ENCODE data around the gene ZFAND3.

The ZFAND3 gene

DNA sequence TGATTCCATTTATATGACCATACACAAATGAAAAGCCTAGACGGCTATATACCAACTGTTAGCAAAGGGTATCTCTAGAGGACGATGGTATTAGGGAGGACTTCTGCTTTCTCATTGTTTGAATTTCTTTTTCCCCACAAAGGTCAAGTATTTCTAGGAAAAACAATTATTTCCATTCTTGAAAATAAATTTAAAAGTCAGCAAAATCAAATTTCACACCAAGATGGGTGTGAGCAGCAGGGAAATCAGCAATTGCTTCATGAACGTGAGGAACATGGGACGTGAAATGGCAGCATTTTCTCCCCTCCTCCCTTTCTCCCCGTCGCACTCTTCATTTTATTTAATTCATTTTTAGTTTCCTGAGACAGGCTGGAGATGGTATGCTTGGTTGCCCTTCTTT lies 5.2 kb upstream of the ZFAND3 start:
- no peak overlapping the region for H3K4me2 ChIP-seq (ENCODE audit: low read length, poor library complexity, severe bottlenecking)
- H3K14ac ChIP-seq (ENCODE audit: low read length in 2 of 2) = no peak overlapping the region
- no peaks in the 10 kb centered on the region for H3K36me3 ChIP-seq (ENCODE audit: control insufficient read depth in 1 of 2, insufficient read depth in 2 of 2, low read depth in 1 of 2, low read length in 2 of 2)
- H3K9ac ChIP-seq (ENCODE audit: low read length) = no peak overlapping the region
- H4K91ac ChIP-seq (ENCODE audit: low read length) = no peak overlapping the region
- no peak overlapping the region for H3K27ac ChIP-seq (ENCODE audit: low read length, poor library complexity, severe bottlenecking)
- peaks cover 4% of the 10 kb centered on the region for H3K79me1 ChIP-seq (replicated peaks; ENCODE audit: low read length, poor library complexity, severe bottlenecking)
- no peak overlapping the region for H2AFZ ChIP-seq (ENCODE audit: low read depth, low read length)
- H3K18ac ChIP-seq (ENCODE audit: low read depth in 1 of 2, low read length in 2 of 2) = no peak overlapping the region
- DNase-seq = no peak
- H4K8ac ChIP-seq (ENCODE audit: low read length) = no peak overlapping the region
- no peak overlapping the region for H2BK12ac ChIP-seq (ENCODE audit: low read length in 2 of 2)
- WGBS = 90% methylated on average over 4 of the region's 6 CpGs
- no peak overlapping the region for H3K23ac ChIP-seq (ENCODE audit: low read length in 2 of 2)
- no peak overlapping the region for H2BK120ac ChIP-seq (ENCODE audit: low read depth, low read length)
- no peaks in the 10 kb centered on the region for H3K27me3 ChIP-seq (ENCODE audit: control insufficient read depth in 1 of 2, insufficient read depth in 1 of 2, low read length in 2 of 2)
- H3K9me3 ChIP-seq (ENCODE audit: control insufficient read depth, low read length) = peaks cover 4% of the 10 kb centered on the region
- no peak overlapping the region for H3K4me3 ChIP-seq (ENCODE audit: insufficient read depth in 1 of 2, low read depth in 1 of 2, low read length in 2 of 2)
- H3K4me1 ChIP-seq (ENCODE audit: control insufficient read depth, insufficient read depth, low read depth, low read length) = peaks cover 3% of the 10 kb centered on the region
- no peak overlapping the region for H2AK5ac ChIP-seq (ENCODE audit: low read length, severe bottlenecking)
- H2BK5ac ChIP-seq (ENCODE audit: low read depth, low read length, poor library complexity, severe bottlenecking) = no peak overlapping the region
- H2BK15ac ChIP-seq (ENCODE audit: low read depth, poor library complexity, severe bottlenecking) = no peak overlapping the region
- H3K4ac ChIP-seq (ENCODE audit: low read depth in 1 of 2, low read length in 2 of 2) = no peak overlapping the region

DNA sequence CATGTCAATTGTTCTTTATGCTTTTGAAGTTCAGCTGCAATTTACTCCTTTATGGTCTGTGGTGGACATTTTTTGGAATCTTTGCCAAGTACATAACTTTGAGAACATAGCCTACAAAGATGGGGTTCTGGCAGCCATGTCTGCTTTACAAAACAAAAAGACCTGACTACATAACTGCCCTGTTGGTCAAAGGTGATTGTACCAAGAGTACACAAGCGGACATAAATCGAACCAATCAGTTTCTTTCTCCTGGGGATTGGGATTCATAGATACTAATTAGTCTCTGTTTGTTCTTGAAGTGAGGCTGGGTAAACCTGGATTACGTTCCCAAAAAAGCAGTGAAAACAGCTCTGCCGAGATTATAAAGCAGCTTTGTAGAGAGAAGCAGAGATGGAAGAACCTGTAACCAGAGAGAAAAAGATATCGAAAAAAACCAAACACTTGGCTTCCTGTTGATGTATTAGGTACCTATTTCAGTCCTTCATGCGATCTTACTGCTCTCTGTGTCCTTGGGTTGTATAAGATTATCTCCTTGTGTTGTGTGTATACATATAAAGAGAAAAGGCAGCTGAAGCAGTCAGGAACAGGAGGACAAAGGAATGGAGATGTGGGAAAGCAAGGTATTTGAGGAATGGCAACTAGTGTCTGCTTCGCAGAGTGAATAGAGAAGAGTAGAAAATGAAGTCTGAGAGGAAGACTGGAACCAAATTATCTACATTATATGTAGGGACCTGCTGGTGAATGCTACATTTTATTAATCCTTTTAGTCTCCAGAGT lies 2.7 kb upstream of the ZFAND3 start:
- Histone ChIP-seq H3K9ac (ENCODE audit: low read length) (no peak overlapping the region), H3K27ac (ENCODE audit: low read length, poor library complexity, severe bottlenecking) (no peak overlapping the region), H3K27me3 (ENCODE audit: control insufficient read depth in 1 of 2, insufficient read depth in 1 of 2, low read length in 2 of 2) (no peaks in the 10 kb centered on the region), H3K9me3 (ENCODE audit: control insufficient read depth, low read length) (peaks cover 4% of the 10 kb centered on the region), H2BK120ac (ENCODE audit: low read depth, low read length) (no peak overlapping the region), H3K18ac (ENCODE audit: low read depth in 1 of 2, low read length in 2 of 2) (no peak overlapping the region), H3K36me3 (ENCODE audit: control insufficient read depth in 1 of 2, insufficient read depth in 2 of 2, low read depth in 1 of 2, low read length in 2 of 2) (peaks cover 0 to 3% of the 10 kb centered on the region in 2 experiments), H2AFZ (ENCODE audit: low read depth, low read length) (no peak overlapping the region), H3K79me1 (replicated peaks; ENCODE audit: low read length, poor library complexity, severe bottlenecking) (peaks cover 4% of the 10 kb centered on the region), H4K8ac (ENCODE audit: low read length) (no peak overlapping the region), H2BK5ac (ENCODE audit: low read depth, low read length, poor library complexity, severe bottlenecking) (no peak overlapping the region), H3K4me2 (ENCODE audit: low read length, poor library complexity, severe bottlenecking) (no peak overlapping the region), H2BK15ac (ENCODE audit: low read depth, poor library complexity, severe bottlenecking) (no peak overlapping the region), H3K14ac (ENCODE audit: low read length in 2 of 2) (no peak overlapping the region), H3K23ac (ENCODE audit: low read length in 2 of 2) (no peak overlapping the region), H4K91ac (ENCODE audit: low read length) (no peak overlapping the region), H3K4me1 (ENCODE audit: control insufficient read depth, insufficient read depth, low read depth, low read length) (peaks cover 6% of the 10 kb centered on the region), H2BK12ac (ENCODE audit: low read length in 2 of 2) (no peak overlapping the region), H2AK5ac (ENCODE audit: low read length, severe bottlenecking) (no peak overlapping the region), H3K4me3 (ENCODE audit: insufficient read depth in 1 of 2, low read depth in 1 of 2, low read length in 2 of 2) (no peak overlapping the region), H3K4ac (ENCODE audit: low read depth in 1 of 2, low read length in 2 of 2) (no peak overlapping the region)
- no peak for DNase-seq
- WGBS = 84% methylated on average over 7 of the region's 7 CpGs

DNA sequence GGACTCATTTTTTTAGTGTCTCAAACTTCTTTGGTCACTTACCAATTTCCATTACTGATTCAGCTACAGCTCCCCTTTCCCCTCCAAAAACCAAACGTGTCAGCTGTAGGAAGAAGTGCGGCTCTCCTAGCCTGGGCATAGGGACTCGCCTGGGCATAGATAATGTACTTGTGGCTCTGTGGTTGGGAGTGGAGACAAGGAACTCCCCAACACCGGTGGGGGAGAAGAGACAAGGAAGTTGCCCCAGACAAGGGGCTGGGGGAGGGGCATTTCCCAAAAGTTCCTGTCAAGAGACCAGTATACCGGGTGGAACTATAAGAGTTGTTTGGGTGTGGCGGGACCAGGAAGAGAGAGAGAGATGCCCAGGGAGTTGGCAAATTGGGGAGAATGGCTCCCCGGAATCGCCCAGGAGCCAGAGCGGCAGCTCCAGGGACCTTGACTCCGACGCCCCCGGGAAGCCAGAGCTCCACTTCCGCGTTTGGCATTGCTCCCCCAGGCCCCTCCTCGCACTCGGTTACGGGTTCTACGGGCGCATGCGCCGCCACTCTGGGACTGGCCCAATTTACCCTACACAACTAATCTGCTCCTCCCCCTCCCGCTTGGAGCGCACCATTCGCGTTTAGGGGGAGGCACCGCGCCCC lies 871 bp upstream of the ZFAND3 start:
- peak overlapping the region; percentile 67 for H3K4me2 ChIP-seq (ENCODE audit: low read length, poor library complexity, severe bottlenecking)
- peak overlapping the region; percentile 99 for H3K9ac ChIP-seq (ENCODE audit: low read length)

More for the DNA sequence above, 871 bp upstream of the ZFAND3 start:
- no peak overlapping the region for H2AK5ac ChIP-seq (ENCODE audit: low read length, severe bottlenecking)
- peak overlapping the region; percentile 99 for H3K27ac ChIP-seq (ENCODE audit: low read length, poor library complexity, severe bottlenecking)
- H4K8ac ChIP-seq (ENCODE audit: low read length) = peak overlapping the region; percentile 91
- no peak overlapping the region for H2AFZ ChIP-seq (ENCODE audit: low read depth, low read length)
- peak overlapping the region; percentile 100 for H2BK120ac ChIP-seq (ENCODE audit: low read depth, low read length)
- DNase-seq = peak; percentile 97
- peaks cover 15% of the 10 kb centered on the region for H3K4me1 ChIP-seq (ENCODE audit: control insufficient read depth, insufficient read depth, low read depth, low read length)
- peak overlapping the region; percentile 46 to 78 for H3K4ac ChIP-seq (ENCODE audit: low read depth in 1 of 2, low read length in 2 of 2)
- H2BK5ac ChIP-seq (ENCODE audit: low read depth, low read length, poor library complexity, severe bottlenecking) = peak overlapping the region; percentile 94
- peak overlapping the region; percentile 58 for H4K91ac ChIP-seq (ENCODE audit: low read length)
- peak overlapping the region; percentile 63 for H2BK15ac ChIP-seq (ENCODE audit: low read depth, poor library complexity, severe bottlenecking)
- under 1% methylated on average over 25 of the region's 27 CpGs for WGBS
- peak overlapping the region; percentile 88 to 97 for H3K4me3 ChIP-seq (ENCODE audit: insufficient read depth in 1 of 2, low read depth in 1 of 2, low read length in 2 of 2)
- H3K27me3 ChIP-seq (ENCODE audit: control insufficient read depth in 1 of 2, insufficient read depth in 1 of 2, low read length in 2 of 2) = no peaks in the 10 kb centered on the region
- H3K36me3 ChIP-seq (ENCODE audit: control insufficient read depth in 1 of 2, insufficient read depth in 2 of 2, low read depth in 1 of 2, low read length in 2 of 2) = peaks cover 0 to 6% of the 10 kb centered on the region in 2 experiments
- no peak overlapping the region for H3K14ac ChIP-seq (ENCODE audit: low read length in 2 of 2)
- no peak overlapping the region for H2BK12ac ChIP-seq (ENCODE audit: low read length in 2 of 2)
- H3K9me3 ChIP-seq (ENCODE audit: control insufficient read depth, low read length) = no peaks in the 10 kb centered on the region
- H3K23ac ChIP-seq (ENCODE audit: low read length in 2 of 2) = no peak overlapping the region
- H3K79me1 ChIP-seq (replicated peaks; ENCODE audit: low read length, poor library complexity, severe bottlenecking) = peaks cover 4% of the 10 kb centered on the region
- H3K18ac ChIP-seq (ENCODE audit: low read depth in 1 of 2, low read length in 2 of 2) = peak overlapping the region; percentile 37 to 99
